Natural killer cell (primary cell): ENCODE results near the gene MYLK. TPM values are rescaled to one million over a fixed set of nuclear protein-coding genes. Genes with fewer than 3 reads are reported as not detected.

Experiments
- ATAC-seq, 3 donors: fragments of 150-1000 bp in 2 of 3; fragments of 200-7000 bp in 1 of 3; cut with Tn5 transposase; 1 replicate in 1 of 3; 2 replicates in 2 of 3; pipeline ENCODE4 v1.10.0; 2021; ENCODE audit warnings: mild to moderate bottlenecking in 2 of 3, moderate library complexity in 2 of 3
- DNase-seq, 2 donors: peaks; one replicate each; pipeline versions ENCODE4 v3.0.0 to v3.0.0-alpha.2; 2013 to 2021; ENCODE audit warnings: mixed read lengths in 1 of 2
- H3K27ac ChIP-seq: one replicate; pipeline ENCODE4 v1.5.1; 2013; ENCODE audit warnings: mild to moderate bottlenecking, low read length
- H3K27me3 ChIP-seq: one replicate; pipeline ENCODE4 v1.6.1; 2013; ENCODE audit warnings: low read length; ENCODE audit not compliant: control insufficient read depth, insufficient read depth
- H3K36me3 ChIP-seq: one replicate; pipeline ENCODE4 v1.6.1; 2013; ENCODE audit warnings: low read length; ENCODE audit not compliant: control insufficient read depth, insufficient read depth
- H3K4me1 ChIP-seq: one replicate; pipeline ENCODE4 v1.6.1; 2013; ENCODE audit warnings: low read length; ENCODE audit not compliant: control insufficient read depth, insufficient read depth
- H3K4me3 ChIP-seq: one replicate; pipeline ENCODE4 v1.5.1; 2013; ENCODE audit warnings: low read length
- H3K9me3 ChIP-seq: one replicate; pipeline ENCODE4 v1.6.1; 2013; ENCODE audit warnings: low read length; ENCODE audit not compliant: control insufficient read depth, insufficient read depth
- H3K27ac Mint-ChIP-seq, 2 donors: one replicate each; pipeline ENCODE4 v1.8.0; 2022; ENCODE audit warnings: mild to moderate bottlenecking in 2 of 2, mixed read lengths in 2 of 2, moderate library complexity in 1 of 2
- H3K27me3 Mint-ChIP-seq, 2 donors: one replicate each; pipeline ENCODE4 v1.8.0; 2022; ENCODE audit warnings: low read depth in 2 of 2, mixed read lengths in 2 of 2
- H3K36me3 Mint-ChIP-seq: one replicate; pipeline ENCODE4 v1.8.0; 2022; ENCODE audit warnings: mixed read lengths
- H3K4me1 Mint-ChIP-seq, 2 donors: one replicate each; pipeline ENCODE4 v1.8.0; 2022; ENCODE audit warnings: mixed read lengths in 2 of 2
- H3K4me3 Mint-ChIP-seq: one replicate; pipeline ENCODE4 v1.8.0; 2022; ENCODE audit warnings: mild to moderate bottlenecking, moderate library complexity, mixed read lengths
- H3K9me3 Mint-ChIP-seq, 2 donors: one replicate each; pipeline ENCODE4 v1.8.0; 2022; ENCODE audit warnings: mixed read lengths in 2 of 2
- WGBS: methylation state at CpG from one replicate; pipeline ENCODE4 v1.1.7; 2013; ENCODE audit warnings: missing lambda C conversion rate; ENCODE audit not compliant: insufficient coverage; 5-methylcytosine and 5-hydroxymethylcytosine counted together
- intact Hi-C: fragments of 100-400 bp; cut with micrococcal nuclease; formaldehyde crosslinking; loops from one replicate; pipeline ENCODE4 v1.14.2; 2022
- total RNA-seq, 4 donors: library from RNA; stranded (reverse); fragments of 120-200 nt in 1 of 4; gene quantifications; one replicate each; pipeline versions ENCODE4 v1.2.3 to v1.2.4, GENCODE V29; 2013 to 2022
- TF ChIP-seq, protein P1 (sequence below): fragments of 200-600 bp; IDR thresholded peaks from one replicate; pipeline ENCODE4 v1.8.0; 2022; ENCODE audit warnings: antibody characterized with exemption

Gene MYLK
- total RNA-seq, 3 donors from 2014 or later (not counting 1 experiment from before 2014, with no cell fraction given) = 0.39 to 5.4 (median 3.4) TPM

DNA sequence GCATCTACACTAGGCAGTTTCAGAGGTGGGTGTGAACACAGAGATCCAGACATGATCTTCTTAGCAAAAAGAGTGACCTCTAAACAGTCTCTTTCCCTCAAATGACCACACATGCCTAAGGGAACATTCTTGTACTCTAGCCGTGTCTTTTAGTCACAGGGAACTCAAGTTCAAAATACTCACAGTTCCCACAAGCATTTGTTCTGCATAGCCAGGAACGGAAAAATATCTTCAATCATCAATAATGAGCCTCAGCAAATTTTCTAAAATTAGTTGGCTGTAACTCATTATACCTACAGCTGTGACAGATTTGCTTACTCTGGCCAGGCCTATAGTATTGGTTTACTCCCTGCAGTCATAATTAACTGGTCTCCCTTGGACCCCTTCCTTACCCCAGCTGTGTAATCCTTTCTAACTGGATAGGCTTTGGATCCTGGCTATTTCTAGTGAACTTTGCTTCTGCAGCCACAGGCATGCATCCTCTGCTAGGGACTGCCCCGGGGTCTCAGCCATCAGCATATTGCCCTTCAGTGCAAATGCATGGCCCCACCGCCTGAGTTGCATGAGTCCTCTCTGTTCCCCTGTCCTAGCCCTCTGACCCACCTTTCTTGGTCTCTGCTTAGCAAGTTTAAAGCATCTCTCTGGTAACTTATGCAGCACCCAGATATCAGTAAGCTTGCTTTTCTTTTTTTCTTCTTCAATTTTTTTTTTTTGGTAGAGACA lies 243.2 kb downstream of the MYLK start:
- DNase-seq (no peak), ATAC-seq (no peak)
- Histone ChIP-seq H3K27me3 (no peaks in the 10 kb centered on the region), H3K4me1 (no peaks in the 10 kb centered on the region), H3K4me3 (no peak overlapping the region), H3K27ac (no peak overlapping the region), H3K36me3 (no peaks in the 10 kb centered on the region), H3K9me3 (no peaks in the 10 kb centered on the region)
- H3K27ac Mint-ChIP-seq = no peak overlapping the region
- intact Hi-C loops = no loop called here
- no peak overlapping the region for H3K4me3 Mint-ChIP-seq
- no peaks in the 10 kb centered on the region for H3K9me3 Mint-ChIP-seq
- TF ChIP-seq, protein P1, sequence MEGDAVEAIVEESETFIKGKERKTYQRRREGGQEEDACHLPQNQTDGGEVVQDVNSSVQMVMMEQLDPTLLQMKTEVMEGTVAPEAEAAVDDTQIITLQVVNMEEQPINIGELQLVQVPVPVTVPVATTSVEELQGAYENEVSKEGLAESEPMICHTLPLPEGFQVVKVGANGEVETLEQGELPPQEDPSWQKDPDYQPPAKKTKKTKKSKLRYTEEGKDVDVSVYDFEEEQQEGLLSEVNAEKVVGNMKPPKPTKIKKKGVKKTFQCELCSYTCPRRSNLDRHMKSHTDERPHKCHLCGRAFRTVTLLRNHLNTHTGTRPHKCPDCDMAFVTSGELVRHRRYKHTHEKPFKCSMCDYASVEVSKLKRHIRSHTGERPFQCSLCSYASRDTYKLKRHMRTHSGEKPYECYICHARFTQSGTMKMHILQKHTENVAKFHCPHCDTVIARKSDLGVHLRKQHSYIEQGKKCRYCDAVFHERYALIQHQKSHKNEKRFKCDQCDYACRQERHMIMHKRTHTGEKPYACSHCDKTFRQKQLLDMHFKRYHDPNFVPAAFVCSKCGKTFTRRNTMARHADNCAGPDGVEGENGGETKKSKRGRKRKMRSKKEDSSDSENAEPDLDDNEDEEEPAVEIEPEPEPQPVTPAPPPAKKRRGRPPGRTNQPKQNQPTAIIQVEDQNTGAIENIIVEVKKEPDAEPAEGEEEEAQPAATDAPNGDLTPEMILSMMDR = no peak
- no peaks in the 10 kb centered on the region for H3K36me3 Mint-ChIP-seq
- H3K4me1 Mint-ChIP-seq = no peaks in the 10 kb centered on the region
- 88% methylated on average over 4 of the region's 4 CpGs for WGBS
- no peaks in the 10 kb centered on the region for H3K27me3 Mint-ChIP-seq

- ATAC-seq = no peak
- H3K9me3 Mint-ChIP-seq = no peaks in the 10 kb centered on the region
- no peak overlapping the region for H3K27ac ChIP-seq
- DNase-seq = no peak
- no peaks in the 10 kb centered on the region for H3K27me3 Mint-ChIP-seq
- no peaks in the 10 kb centered on the region for H3K4me1 Mint-ChIP-seq
- intact Hi-C loops = no loop called here
- H3K27ac Mint-ChIP-seq = no peak overlapping the region
- 95% methylated on average over 15 of the region's 15 CpGs for WGBS
- no peaks in the 10 kb centered on the region for H3K36me3 Mint-ChIP-seq
- H3K4me3 ChIP-seq = no peak overlapping the region
- no peaks in the 10 kb centered on the region for H3K27me3 ChIP-seq
- H3K36me3 ChIP-seq = no peaks in the 10 kb centered on the region
- no peaks in the 10 kb centered on the region for H3K4me1 ChIP-seq
- H3K9me3 ChIP-seq = no peaks in the 10 kb centered on the region
- TF ChIP-seq, protein P1 = no peak
- H3K4me3 Mint-ChIP-seq = no peak overlapping the region
Observed at GRCh38 chr3:123640311-123640710, 243.8 kb downstream of the MYLK start.

- Mint-ChIP-seq H3K4me1 (no peaks in the 10 kb centered on the region), H3K27me3 (no peaks in the 10 kb centered on the region), H3K4me3 (no peak overlapping the region), H3K27ac (no peak overlapping the region), H3K36me3 (no peaks in the 10 kb centered on the region), H3K9me3 (no peaks in the 10 kb centered on the region)
- H3K27me3 ChIP-seq = no peaks in the 10 kb centered on the region
- no peaks in the 10 kb centered on the region for H3K4me1 ChIP-seq
- H3K4me3 ChIP-seq = no peak overlapping the region
- no peaks in the 10 kb centered on the region for H3K9me3 ChIP-seq
- 84% methylated on average over 14 of the region's 14 CpGs for WGBS
- no peak overlapping the region for H3K27ac ChIP-seq
- TF ChIP-seq, protein P1 = no peak
- H3K36me3 ChIP-seq = no peaks in the 10 kb centered on the region
- no peak for DNase-seq
- no peak for ATAC-seq
- intact Hi-C loops = no loop called here
Observed at GRCh38 chr3:123638936-123639689, 245.0 kb downstream of the MYLK start.
